ENCODE data around the gene POLR2F. TPM values are rescaled to one million over a fixed set of nuclear protein-coding genes. Genes with fewer than 3 reads are reported as not detected.

POLR2F gene
- total RNA-seq, 1 donor from 2014 or later = 99.6 TPM

DNA sequence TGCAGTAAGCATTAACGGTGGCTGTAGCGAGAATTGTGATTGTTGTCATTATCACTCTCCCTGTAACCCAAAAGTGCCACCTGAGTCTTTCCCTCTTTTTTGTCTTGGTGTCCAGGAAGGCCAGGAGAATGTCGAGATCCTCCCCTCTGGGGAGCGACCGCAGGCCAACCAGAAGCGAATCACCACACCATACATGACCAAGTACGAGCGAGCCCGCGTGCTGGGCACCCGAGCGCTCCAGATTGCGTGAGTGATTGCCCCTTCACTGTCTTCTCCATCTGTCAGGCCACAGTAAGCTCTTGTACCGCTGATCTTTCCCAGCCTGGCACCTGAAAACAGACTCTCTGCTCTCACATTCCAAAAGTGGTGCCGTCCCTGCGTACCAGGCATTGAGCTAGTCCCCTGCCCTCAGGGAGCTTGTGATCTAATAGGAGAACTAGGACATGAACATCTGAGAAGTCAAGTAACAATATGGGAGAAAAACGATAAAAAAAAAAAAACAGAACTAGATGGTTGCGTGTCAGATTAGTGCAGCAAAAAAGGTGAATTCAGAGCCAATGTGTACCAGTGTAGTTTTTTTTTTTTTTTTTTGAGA, 5.8 kb downstream of the POLR2F start:
- Mint-ChIP-seq H3K27me3 (no peaks in the 10 kb centered on the region), H3K27ac (no peak overlapping the region), H3K4me3 (no peak overlapping the region), H3K36me3 (peaks cover 25% of the 10 kb centered on the region), H3K4me1 (ENCODE audit: unreplicated experiment) (peaks cover 8% of the 10 kb centered on the region), H3K9me3 (no peaks in the 10 kb centered on the region)
- DNase-seq (ENCODE audit: extremely low spot score, unreplicated experiment) = no peak
- no peak for TF ChIP-seq CTCF (conservative IDR thresholded peaks at IDR 0.05)

DNA sequence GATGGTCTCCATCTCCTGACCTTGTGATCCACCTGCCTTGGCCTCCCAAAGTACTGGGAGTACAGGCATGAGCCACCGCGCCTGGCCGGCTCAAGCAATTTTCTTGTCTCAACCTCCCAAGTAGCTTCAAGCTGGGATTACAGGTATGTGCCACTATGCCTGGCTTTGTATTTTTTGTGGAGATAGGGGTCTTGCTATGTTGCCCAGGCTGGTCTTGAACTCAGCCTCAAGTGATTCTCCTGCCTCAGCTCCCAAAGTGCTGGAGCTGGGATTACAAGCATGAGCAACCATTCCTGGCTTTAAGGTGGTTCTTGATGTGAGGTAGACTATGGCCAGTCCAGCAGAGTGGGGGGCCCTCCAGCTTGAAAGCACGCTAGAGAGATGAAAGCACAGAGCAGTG, 7.6 kb downstream of the POLR2F start:
- Mint-ChIP-seq H3K9me3 (no peaks in the 10 kb centered on the region), H3K4me3 (no peak overlapping the region), H3K4me1 (ENCODE audit: unreplicated experiment) (peaks cover 8% of the 10 kb centered on the region), H3K36me3 (peaks cover 21% of the 10 kb centered on the region), H3K27ac (no peak overlapping the region), H3K27me3 (no peaks in the 10 kb centered on the region)
- no peak for TF ChIP-seq CTCF (conservative IDR thresholded peaks at IDR 0.05)
- no peak for DNase-seq (ENCODE audit: extremely low spot score, unreplicated experiment)

DNA sequence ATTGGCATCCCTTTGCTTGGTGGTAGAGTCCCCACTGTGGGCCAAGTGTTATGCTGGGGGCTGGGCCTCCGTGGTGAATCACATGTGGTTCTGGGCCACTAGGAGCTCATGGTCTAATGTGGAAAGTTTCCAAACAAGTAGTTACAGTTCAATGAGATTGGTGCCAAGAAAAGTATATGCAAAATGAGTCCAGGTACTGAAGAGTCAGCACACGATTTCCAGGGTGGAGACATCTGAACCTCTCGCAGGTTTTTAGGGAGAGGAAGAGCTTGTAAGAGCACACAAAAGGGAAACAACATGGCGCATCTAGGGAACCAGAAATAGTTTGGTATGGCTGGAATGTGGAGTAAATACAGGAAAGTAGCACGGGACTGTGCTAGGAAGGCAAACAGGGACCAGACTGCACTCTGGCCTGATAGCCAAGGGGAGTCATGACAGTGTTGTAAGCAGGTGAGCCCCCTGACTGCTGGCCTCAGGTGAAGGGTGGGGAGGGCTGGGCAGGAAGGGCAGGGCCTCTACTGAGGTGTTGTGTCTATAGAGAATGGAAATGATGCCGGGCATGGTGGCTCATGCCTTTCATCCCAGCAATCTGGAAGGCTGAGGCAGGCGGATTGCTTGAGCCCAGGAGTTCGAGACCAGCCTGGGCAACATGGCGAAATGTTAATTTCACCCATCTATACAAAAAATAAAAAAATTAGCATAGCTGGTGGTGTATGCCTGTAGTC, 12.6 kb downstream of the POLR2F start:
- H3K27ac Mint-ChIP-seq = no peak overlapping the region
- H3K4me1 Mint-ChIP-seq (ENCODE audit: unreplicated experiment) = peaks cover 19% of the 10 kb centered on the region
- no peak for TF ChIP-seq CTCF (conservative IDR thresholded peaks at IDR 0.05)
- DNase-seq (ENCODE audit: extremely low spot score, unreplicated experiment) = no peak
- no peaks in the 10 kb centered on the region for H3K9me3 Mint-ChIP-seq
- peaks cover 23% of the 10 kb centered on the region for H3K36me3 Mint-ChIP-seq
- no peak overlapping the region for H3K4me3 Mint-ChIP-seq
- H3K27me3 Mint-ChIP-seq = no peaks in the 10 kb centered on the region

GRCh38 chr22:37967147-37967546, 13.6 kb downstream of the POLR2F start:
- H3K4me1 Mint-ChIP-seq (ENCODE audit: unreplicated experiment) = peaks cover 24% of the 10 kb centered on the region
- H3K27me3 Mint-ChIP-seq = no peaks in the 10 kb centered on the region
- peaks cover 16% of the 10 kb centered on the region for H3K36me3 Mint-ChIP-seq
- no peak for DNase-seq (ENCODE audit: extremely low spot score, unreplicated experiment)
- no peak for TF ChIP-seq CTCF (conservative IDR thresholded peaks at IDR 0.05)
- no peaks in the 10 kb centered on the region for H3K9me3 Mint-ChIP-seq
- no peak overlapping the region for H3K27ac Mint-ChIP-seq
- H3K4me3 Mint-ChIP-seq = no peak overlapping the region

DNA sequence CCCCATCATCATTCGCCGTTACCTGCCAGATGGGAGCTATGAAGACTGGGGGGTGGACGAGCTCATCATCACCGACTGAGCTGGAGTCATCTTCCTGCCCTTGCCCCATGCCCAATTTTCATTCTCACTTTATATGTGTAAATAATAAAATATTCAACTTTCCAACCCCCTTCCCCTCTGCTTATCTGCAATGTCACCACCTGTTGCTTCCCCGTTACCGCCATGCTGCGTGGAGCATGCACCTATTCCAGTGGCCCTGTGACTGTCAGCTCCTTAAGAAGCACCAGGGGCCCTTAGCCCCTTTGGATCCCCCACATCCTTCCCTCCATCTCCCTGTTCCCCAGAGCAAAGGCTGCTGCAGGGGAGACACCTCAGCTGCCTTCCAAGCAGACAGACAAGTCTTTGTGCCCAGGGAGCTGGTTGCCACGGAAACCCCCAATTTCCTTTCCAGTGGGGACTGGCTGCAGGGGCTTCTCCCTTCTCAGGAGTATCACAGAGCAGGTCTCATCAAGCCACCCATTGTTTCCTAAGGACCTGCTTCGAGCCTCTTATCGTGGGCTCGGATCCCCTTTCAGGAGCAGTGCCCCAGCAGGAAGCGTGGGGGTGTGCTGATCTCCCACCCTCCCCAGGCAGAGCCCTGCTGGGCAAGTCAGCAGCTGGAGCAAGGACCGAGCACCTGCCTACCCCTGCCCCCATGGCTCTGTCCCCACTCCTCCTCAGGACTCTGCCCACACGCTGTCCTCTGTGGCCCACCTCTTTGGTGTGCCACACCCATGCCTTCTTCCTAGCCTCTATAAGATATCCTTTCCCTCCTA, 14.3 kb downstream of the POLR2F start:
- H3K4me1 Mint-ChIP-seq (ENCODE audit: unreplicated experiment) = peaks cover 28% of the 10 kb centered on the region
- H3K4me3 Mint-ChIP-seq = no peak overlapping the region
- TF ChIP-seq CTCF (conservative IDR thresholded peaks at IDR 0.05) = no peak
- no peaks in the 10 kb centered on the region for H3K9me3 Mint-ChIP-seq
- DNase-seq (ENCODE audit: extremely low spot score, unreplicated experiment) = no peak
- H3K36me3 Mint-ChIP-seq = peaks cover 14% of the 10 kb centered on the region
- H3K27ac Mint-ChIP-seq = no peak overlapping the region
- H3K27me3 Mint-ChIP-seq = no peaks in the 10 kb centered on the region
